GM21737 (cell line): ENCODE measurements around the gene SCUBE2.

Experiments
- ATAC-seq: cut with Tn5 transposase; IDR thresholded peaks from one replicate; pipeline ENCODE4 v1.9.1; 2021; ENCODE audit warnings: mild to moderate bottlenecking, moderate library complexity; ENCODE audit not compliant: unreplicated experiment

Gene SCUBE2

GRCh38 chr11:9049959-9050358, 41.4 kb downstream of the SCUBE2 start:
- no peak for ATAC-seq

DNA sequence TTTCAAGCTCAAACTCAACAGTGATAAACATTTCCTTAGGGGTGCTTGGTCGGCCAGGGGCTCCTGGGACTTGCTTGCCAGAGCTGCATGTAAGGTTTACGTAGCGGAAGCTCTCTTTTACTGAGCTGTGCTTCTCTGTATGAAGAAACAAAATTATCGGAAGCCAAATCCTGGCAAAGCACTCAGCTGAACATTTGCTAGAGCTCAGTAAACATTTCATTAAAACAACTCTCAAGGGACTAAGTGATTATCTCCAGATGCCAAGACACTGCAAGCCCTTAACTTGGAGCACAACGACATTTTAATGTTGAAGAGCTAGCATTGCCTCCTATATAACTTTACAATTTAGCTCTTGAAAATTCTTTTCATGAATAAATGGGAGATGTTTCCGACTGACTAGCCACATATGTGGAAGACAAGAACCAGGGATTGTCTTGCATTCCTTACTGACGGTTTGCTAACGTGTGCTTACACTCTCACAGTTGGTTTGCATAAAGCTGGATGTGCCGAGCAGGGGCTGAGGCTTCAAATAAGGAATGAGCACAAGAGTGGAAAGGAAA, 43.4 kb downstream of the SCUBE2 start:
- ATAC-seq: no peak

DNA sequence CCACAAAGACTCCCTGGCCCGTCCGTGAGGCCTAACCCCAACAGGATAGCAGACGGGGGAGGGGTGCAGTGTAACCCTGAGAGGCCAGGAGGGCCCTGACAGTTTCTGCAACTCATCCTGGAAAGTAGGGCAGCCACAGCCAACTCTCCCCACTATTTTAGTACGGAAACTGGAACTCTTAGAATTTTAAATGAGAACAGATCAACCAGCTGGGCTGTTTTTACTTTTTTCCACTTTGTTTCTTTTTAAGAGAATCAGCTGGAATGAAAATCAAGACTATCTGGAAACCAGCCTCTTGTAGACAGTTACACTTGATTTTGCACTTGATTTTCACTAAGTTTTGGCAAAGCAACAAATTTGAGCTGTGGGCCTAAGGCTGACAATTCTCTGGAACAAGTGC, 44.9 kb downstream of the SCUBE2 start:
- ATAC-seq: no peak

DNA sequence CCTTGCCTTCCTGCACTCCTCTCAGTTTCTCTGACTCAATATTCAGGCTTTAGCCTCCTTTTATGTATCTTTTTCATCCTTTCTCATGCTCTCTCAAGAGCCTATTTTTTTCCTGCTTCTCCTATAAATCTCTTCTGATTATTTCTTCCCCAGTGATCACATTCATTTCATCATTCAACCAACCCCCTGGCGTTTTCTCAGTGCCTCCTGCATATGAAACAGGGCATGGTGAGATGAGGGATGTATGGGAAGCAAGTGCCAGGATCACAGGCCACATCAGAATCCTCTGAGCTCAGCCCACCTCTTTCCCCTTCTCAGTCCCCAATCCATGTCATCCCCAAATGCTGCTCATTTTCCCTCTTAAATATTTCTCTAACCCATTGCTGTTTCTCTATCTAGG, 48.9 kb downstream of the SCUBE2 start:
- ATAC-seq: no peak

DNA sequence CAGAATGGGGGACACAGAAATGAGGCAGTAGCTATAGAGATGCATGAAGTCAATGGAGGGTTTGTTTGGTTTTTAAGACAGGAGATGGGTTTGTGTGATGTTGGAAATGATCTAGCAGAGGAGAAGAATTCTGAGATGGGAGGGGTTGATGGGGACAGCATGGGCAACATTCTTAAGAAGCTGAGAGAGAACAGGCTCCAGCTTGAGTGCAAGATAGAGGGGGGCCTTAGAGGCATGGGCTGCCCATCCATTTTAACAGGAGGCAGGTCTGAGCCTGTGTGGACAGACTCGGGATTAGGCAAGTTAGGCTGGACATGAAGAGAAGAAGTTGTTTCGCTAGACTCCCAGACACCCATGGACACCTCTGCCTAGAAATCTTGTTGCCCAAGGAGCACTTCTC, 49.7 kb downstream of the SCUBE2 start:
- no peak for ATAC-seq

GRCh38 chr11:9040410-9040809, 51.0 kb downstream of the SCUBE2 start:
- ATAC-seq: no peak

DNA sequence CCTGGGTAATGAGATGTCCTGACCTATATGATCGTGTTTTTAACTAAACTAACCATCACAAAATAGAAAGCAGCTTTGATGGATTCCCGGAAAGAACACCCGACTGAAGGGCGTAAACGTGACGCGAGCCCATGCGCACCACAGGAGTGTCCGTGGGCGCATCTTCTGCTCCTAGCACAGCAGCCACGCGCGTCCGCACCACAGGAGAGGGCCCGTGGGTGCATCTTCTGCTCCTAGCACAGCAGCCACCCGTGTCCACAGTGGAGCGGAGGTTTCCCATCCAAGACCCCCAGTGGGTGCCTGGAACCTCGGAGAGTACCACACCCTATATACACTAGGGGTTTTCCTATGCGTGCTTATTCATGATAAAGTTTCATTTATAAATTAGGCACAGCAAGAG, 51.5 kb downstream of the SCUBE2 start:
- ATAC-seq: no peak

GRCh38 chr11:9039198-9039597, 52.2 kb downstream of the SCUBE2 start:
- no peak for ATAC-seq

DNA sequence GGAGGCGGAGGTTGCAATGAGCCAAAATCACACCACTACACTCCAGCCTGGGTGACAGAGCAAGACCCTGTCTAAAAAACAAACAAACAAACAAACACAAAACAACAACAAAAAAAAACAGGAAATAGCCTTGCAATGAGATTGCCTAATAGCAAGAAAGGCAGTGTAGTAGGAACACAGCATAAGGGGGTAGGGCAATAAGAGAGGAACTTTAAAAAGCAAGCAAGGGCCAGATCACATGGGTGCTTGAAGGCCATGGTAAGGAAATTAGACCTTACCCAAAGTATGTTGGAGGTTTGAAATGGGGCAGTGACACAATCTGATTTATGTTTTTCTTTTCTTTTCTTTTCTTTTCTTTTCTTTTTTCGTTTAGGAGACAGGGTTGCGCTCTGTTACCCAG, 52.9 kb downstream of the SCUBE2 start:
- ATAC-seq: no peak

DNA sequence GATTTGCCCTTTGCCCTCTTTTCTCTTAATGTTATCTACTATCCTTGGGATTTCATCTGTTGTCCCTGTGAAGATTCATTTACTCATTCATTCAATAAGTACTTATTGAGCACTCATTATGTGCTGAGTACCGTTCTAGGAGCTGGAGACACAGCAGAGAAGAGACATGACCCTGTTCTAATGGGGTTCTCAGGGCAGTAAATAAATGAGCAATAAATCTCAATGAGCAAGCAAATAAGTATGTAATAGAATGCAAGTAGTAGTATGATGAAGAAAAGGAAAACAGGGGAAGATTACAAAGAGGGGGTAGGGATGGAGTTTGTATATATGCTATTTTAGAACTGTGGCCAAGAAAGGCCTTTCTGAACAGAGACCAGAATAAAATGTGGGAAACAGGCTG, 53.4 kb downstream of the SCUBE2 start:
- ATAC-seq: no peak

DNA sequence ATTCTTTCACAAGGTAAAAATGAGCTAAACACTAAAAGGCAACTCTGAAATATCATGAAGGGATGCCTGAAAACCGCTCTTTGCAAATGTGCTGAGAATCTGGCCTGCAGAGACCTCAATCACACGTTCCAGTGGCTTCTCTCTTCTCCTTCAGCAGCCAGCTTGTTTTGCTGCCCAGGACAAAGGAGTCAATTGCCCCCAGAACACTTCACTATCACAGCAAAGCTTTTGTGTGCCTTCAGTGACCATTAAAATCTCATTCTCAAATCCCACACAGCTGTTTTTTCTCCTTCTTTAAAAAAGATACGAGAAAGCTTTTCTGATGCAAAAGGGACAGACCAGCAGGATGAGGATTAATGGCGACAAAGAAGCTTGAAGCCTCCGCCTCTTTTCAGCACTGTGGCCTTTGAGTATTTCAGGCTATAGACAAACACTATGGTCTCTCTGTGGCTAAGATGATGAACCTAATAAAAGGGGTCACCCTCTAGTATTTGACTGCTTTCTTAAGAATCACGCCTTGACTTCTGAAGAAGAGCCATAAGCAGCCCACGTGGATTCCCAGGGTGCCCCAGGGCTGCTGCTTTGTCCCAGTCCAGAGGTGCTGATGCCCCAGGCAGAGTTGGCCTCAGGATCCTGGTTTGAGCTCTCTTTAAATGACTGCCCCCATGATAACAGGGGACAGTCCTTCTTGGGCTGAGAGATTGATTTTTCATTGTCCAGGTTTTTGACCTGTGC, 54.2 kb downstream of the SCUBE2 start:
- no peak for ATAC-seq

DNA sequence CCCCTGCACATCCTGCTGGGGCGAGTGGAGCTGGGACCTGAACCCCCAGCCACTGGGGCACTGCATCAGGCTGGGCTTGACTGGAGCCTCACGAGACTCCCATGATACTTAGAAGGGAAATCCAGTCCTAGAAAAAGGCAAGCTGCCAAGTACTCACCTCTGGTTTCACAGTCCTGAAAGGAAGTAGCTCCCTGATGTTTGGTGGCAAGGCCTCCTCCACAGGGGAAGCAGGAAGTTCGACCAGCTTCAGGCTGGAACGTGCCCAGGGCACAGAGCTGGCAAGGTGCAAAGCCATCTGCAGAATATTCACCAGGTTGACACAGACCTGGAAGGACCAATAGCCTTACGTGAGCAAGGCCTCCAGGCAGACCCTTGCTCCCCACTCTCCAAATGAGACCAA, 60.8 kb downstream of the SCUBE2 start:
- ATAC-seq: no peak

DNA sequence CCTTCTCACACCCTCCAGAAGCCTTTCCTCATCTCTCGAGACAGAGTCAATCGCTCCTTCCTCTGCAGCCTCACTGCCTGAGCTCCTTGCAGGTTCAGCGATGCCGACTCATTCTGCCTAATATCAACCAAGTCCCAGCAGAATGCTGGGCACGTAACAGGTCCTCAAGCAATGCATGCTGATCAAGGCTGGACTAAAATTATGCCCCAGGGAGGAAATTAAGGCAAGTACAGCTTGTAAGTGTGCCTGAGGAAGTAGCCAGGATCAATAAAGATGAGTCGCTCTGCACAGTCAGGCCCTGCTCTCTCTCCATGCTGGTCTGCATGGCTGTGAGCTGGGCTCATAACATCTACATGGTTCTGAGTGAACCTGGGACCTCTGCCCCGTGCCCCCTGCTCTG, 62.0 kb downstream of the SCUBE2 start:
- ATAC-seq: no peak

DNA sequence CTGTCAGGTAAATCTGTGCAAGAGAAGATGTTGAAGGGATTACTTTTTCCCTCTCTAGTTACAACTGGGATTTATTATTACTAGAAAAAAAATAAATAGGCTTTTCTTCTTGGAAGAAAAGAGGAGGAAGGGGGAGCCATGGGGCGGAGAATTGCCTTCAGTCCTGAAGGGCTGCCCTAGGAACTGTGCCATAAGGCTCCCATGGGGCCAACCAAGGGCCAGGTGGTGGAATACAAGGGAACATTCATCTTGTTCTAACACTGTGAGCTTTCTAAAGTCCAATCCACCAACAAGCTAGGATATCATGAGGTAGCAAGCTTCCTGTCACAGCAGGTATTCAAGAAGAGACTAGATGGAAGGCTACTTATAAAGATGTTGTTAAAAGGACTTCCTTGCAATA, 62.8 kb downstream of the SCUBE2 start:
- ATAC-seq: no peak

- no peak for ATAC-seq
Observed at GRCh38 chr11:9025101-9025850, 66.1 kb downstream of the SCUBE2 start.

DNA sequence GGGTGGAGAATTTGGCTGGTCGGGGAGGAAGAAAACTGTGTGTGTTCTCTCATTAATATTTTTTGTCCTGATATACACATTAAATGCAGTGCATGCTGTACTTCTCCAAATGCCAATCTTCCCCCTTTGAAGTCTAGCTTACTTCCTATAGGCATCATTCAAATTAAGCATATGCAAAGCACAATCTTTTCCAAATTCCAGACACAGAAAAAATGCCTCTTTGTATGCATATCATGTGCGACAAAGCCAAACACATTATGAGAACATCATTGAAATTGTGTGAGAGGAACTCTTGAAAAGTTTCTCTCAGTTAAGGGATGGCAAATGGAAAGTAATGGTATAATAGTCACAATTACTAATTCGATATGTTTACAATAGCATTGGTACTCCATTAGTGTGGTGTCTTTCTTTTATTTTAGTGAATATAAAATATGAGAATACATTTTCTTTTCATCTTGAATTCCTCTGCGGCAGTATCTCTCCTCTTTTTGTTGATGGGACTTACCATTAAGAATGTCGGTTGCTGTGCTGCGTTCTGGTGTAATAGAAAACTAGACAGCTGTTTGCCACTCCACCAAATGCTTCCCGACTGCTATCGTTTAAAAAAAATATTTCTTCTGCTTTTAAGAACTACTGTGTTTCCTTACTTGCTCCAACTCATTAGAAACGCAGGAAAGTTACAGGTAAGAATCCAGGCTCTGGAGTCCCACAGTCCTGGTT, 68.3 kb downstream of the SCUBE2 start:
- no peak for ATAC-seq

- ATAC-seq: no peak
Observed at GRCh38 chr11:9020916-9021315, 70.5 kb downstream of the SCUBE2 start.

DNA sequence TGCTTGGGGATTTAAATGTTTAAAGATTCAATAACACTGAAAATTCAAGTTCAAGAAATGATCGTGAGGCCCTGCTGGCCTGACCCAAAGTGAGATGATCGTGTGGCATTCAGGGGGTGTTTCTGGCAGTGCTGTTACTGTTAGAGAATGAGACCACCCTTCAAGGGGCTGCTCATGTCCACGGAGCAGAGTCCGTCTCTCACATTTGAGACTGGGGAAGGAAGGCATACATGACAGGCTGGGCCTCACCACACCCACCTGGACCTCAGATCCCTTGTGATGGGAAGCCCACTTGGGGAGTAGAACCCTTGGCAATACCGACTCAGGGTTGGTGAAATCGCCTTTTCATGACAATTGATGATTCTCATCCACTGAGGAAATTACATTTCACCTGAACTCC, 71.5 kb downstream of the SCUBE2 start:
- no peak for ATAC-seq

DNA sequence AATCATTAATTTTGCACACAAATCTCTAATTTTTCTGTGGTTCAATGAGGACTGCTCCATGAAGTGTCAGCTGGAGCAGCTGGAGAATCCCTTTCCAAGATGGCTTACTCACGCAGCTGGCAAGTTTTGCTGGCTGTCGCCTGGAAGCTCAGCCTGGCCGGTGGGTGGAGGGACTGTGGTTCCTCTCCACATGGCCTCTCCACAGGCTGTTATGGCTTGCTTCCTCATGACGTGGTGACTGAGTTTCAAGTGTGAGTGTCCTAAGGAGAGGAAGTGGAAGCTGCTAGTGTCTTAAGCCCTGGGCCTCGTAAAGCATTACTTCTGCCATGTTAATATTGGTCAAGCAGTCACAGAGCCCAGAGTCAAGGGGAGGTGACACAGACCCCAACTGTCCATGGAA, 73.6 kb downstream of the SCUBE2 start:
- no peak for ATAC-seq

- ATAC-seq: no peak
Observed at GRCh38 chr11:9016916-9017642, 74.3 kb downstream of the SCUBE2 start.

- ATAC-seq: no peak
Observed at GRCh38 chr11:9015677-9016076, 75.7 kb downstream of the SCUBE2 start.
